ENCODE data around the gene NLK.

NLK gene

GRCh38 chr17:28113269-28113668 is 70.8 kb downstream of the NLK start:
- peaks cover under 1 to 4% of the 10 kb centered on the region in 2 experiments for H3K4me1 ChIP-seq (ENCODE audit: control insufficient read depth in 1 of 2, insufficient read depth in 1 of 2, low read depth in 1 of 2, low read length in 1 of 2)
- H3K9me3 ChIP-seq: no peaks in the 10 kb centered on the region
- no peaks in the 10 kb centered on the region for H3K36me3 ChIP-seq
- H3K4me3 ChIP-seq (ENCODE audit: low read depth in 1 of 2, low read length in 1 of 2): no peak overlapping the region
- TF ChIP-seq, protein P1, sequence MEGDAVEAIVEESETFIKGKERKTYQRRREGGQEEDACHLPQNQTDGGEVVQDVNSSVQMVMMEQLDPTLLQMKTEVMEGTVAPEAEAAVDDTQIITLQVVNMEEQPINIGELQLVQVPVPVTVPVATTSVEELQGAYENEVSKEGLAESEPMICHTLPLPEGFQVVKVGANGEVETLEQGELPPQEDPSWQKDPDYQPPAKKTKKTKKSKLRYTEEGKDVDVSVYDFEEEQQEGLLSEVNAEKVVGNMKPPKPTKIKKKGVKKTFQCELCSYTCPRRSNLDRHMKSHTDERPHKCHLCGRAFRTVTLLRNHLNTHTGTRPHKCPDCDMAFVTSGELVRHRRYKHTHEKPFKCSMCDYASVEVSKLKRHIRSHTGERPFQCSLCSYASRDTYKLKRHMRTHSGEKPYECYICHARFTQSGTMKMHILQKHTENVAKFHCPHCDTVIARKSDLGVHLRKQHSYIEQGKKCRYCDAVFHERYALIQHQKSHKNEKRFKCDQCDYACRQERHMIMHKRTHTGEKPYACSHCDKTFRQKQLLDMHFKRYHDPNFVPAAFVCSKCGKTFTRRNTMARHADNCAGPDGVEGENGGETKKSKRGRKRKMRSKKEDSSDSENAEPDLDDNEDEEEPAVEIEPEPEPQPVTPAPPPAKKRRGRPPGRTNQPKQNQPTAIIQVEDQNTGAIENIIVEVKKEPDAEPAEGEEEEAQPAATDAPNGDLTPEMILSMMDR (IDR thresholded peaks at IDR 0.05): no peak
- no peaks in the 10 kb centered on the region for H3K27me3 ChIP-seq
- no peak overlapping the region for H3K27ac ChIP-seq

GRCh38 chr17:28115046-28115445 is 72.6 kb downstream of the NLK start:
- TF ChIP-seq, protein P1 (IDR thresholded peaks at IDR 0.05): no peak
- Histone ChIP-seq H3K36me3 (no peaks in the 10 kb centered on the region), H3K4me3 (ENCODE audit: low read depth in 1 of 2, low read length in 1 of 2) (no peak overlapping the region), H3K27ac (no peak overlapping the region), H3K4me1 (ENCODE audit: control insufficient read depth in 1 of 2, insufficient read depth in 1 of 2, low read depth in 1 of 2, low read length in 1 of 2) (peaks cover 9 to 16% of the 10 kb centered on the region in 2 experiments), H3K27me3 (no peaks in the 10 kb centered on the region), H3K9me3 (no peaks in the 10 kb centered on the region)

DNA sequence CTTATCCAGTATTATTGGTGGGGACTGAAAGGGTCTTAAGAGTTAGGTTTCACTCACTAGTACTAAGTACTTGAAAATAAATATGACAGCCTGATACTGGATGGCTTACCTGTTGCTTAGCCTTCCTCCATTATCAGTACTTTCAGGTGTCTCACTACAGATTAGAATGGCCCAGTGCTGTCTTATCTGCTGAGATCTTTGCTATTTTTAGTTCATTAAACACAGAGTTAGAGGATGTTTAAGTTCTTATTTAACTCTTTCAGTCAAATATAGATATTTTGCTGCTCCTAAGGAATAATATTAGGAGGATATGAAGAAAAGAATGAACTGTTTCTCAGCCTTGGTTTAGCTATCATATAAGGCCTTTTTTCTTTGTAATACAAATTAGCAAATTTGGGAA is 74.8 kb downstream of the NLK start:
- no peaks in the 10 kb centered on the region for H3K27me3 ChIP-seq
- no peaks in the 10 kb centered on the region for H3K9me3 ChIP-seq
- TF ChIP-seq, protein P1 (IDR thresholded peaks at IDR 0.05): no peak
- H3K4me1 ChIP-seq (ENCODE audit: control insufficient read depth in 1 of 2, insufficient read depth in 1 of 2, low read depth in 1 of 2, low read length in 1 of 2): peaks cover 9 to 16% of the 10 kb centered on the region in 2 experiments
- no peak overlapping the region for H3K4me3 ChIP-seq (ENCODE audit: low read depth in 1 of 2, low read length in 1 of 2)
- no peak overlapping the region for H3K27ac ChIP-seq
- H3K36me3 ChIP-seq: no peaks in the 10 kb centered on the region

- Histone ChIP-seq H3K4me3 (ENCODE audit: low read depth in 1 of 2, low read length in 1 of 2) (peak overlapping the region in 1 of 2 experiments; percentile 0), H3K27ac (peak overlapping the region; percentile 81), H3K27me3 (no peaks in the 10 kb centered on the region), H3K9me3 (no peaks in the 10 kb centered on the region), H3K4me1 (ENCODE audit: control insufficient read depth in 1 of 2, insufficient read depth in 1 of 2, low read depth in 1 of 2, low read length in 1 of 2) (peaks cover 9 to 16% of the 10 kb centered on the region in 2 experiments), H3K36me3 (peaks cover 9% of the 10 kb centered on the region)
- TF ChIP-seq, protein P1 (IDR thresholded peaks at IDR 0.05): no peak
These were observed 75.9 kb downstream of the NLK start for GRCh38 chr17:28118362-28118761.

GRCh38 chr17:28119046-28119445 is 76.6 kb downstream of the NLK start:
- no peaks in the 10 kb centered on the region for H3K27me3 ChIP-seq
- peak overlapping the region; percentile 81 for H3K27ac ChIP-seq
- H3K36me3 ChIP-seq: peaks cover 11% of the 10 kb centered on the region
- H3K9me3 ChIP-seq: no peaks in the 10 kb centered on the region
- H3K4me1 ChIP-seq (ENCODE audit: control insufficient read depth in 1 of 2, insufficient read depth in 1 of 2, low read depth in 1 of 2, low read length in 1 of 2): peaks cover 9 to 16% of the 10 kb centered on the region in 2 experiments
- H3K4me3 ChIP-seq (ENCODE audit: low read depth in 1 of 2, low read length in 1 of 2): no peak overlapping the region
- TF ChIP-seq, protein P1 (IDR thresholded peaks at IDR 0.05): no peak

DNA sequence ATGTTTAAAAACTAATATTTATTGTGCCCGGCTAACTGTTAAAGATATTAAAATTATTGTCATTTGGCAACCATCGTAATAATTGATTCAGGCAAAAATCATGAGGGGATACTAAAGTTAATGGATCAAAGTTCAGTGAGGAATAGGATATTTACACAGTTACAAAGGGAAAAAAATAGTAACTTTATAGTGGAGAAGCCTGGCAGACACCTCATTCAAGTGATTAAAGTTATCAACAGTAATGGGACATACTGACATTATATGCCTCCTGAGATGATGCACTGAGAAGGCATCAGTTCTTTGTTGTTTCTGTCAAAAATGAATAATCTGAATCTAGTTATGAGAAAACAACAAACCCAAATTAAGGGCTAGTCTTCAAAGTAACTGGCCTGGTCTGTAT is 77.1 kb downstream of the NLK start:
- H3K4me3 ChIP-seq (ENCODE audit: low read depth in 1 of 2, low read length in 1 of 2): no peak overlapping the region
- peaks cover 16% of the 10 kb centered on the region for H3K36me3 ChIP-seq
- H3K9me3 ChIP-seq: no peaks in the 10 kb centered on the region
- H3K4me1 ChIP-seq (ENCODE audit: control insufficient read depth in 1 of 2, insufficient read depth in 1 of 2, low read depth in 1 of 2, low read length in 1 of 2): peaks cover 9 to 16% of the 10 kb centered on the region in 2 experiments
- H3K27ac ChIP-seq: no peak overlapping the region
- H3K27me3 ChIP-seq: no peaks in the 10 kb centered on the region
- TF ChIP-seq, protein P1 (IDR thresholded peaks at IDR 0.05): no peak
